GM19099 (cell line): Measurements from ENCODE around the gene CHD2.

Experiments used
- POLR2A ChIP-seq: IDR thresholded peaks from 3 replicates; pipeline ENCODE4 v1.6.1; 2011; ENCODE audit warnings: low read depth; ENCODE audit not compliant: insufficient read length; ENCODE audit errors: extremely low read depth

The CHD2 gene

DNA sequence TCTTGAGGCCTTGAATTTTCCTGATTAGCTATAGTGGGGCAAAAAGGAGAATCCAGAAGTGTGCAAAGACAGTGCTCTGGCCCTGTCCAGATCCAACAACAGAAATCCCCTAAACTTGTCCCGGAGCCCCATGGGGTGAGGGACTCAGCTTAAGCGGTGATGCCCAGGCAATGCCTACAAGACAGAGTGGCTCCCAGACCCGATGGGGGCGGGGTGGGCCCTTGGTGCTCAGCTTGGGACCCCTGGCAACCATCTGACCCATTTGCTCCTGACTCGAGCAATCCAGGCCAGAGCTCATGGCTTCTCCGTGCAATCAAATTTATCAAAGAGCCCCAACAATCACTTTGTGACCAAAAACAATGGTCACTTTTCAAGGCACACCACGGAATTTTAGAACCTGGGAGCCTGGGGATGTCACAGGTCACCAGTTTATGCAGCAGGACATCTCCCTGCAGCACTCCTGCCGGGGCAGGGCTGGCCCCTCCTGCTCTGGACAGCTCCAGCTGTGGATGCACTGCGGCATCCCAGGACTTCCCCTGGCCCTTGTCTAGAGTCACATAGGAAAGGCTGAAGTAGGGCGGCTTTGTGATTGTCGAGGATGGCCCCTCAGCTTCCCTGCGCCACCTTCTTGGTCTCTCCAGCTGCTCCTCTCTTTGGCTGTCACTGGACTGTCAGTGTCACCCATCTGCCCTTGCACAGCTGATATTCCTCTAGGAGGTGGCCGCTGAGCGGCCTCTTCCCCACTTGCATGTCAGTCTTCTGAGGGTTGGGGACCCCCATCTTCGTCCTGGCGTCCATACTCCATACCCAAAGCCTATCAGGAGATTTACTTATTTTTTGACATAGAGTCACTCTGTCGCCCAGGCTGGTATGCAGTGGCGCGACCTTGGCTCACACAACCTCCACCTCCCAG lies 160.5 kb downstream of the CHD2 start:
- no peak for TF ChIP-seq POLR2A

GRCh38 chr15:93063262-93063671 lies 163.1 kb downstream of the CHD2 start:
- no peak for TF ChIP-seq POLR2A

GRCh38 chr15:93063796-93064690 lies 163.9 kb downstream of the CHD2 start:
- TF ChIP-seq POLR2A: no peak

- TF ChIP-seq POLR2A: no peak
Observed at GRCh38 chr15:93065641-93066045, 165.5 kb downstream of the CHD2 start.

- TF ChIP-seq POLR2A: no peak
Observed at GRCh38 chr15:93066224-93066681, 166.1 kb downstream of the CHD2 start.

DNA sequence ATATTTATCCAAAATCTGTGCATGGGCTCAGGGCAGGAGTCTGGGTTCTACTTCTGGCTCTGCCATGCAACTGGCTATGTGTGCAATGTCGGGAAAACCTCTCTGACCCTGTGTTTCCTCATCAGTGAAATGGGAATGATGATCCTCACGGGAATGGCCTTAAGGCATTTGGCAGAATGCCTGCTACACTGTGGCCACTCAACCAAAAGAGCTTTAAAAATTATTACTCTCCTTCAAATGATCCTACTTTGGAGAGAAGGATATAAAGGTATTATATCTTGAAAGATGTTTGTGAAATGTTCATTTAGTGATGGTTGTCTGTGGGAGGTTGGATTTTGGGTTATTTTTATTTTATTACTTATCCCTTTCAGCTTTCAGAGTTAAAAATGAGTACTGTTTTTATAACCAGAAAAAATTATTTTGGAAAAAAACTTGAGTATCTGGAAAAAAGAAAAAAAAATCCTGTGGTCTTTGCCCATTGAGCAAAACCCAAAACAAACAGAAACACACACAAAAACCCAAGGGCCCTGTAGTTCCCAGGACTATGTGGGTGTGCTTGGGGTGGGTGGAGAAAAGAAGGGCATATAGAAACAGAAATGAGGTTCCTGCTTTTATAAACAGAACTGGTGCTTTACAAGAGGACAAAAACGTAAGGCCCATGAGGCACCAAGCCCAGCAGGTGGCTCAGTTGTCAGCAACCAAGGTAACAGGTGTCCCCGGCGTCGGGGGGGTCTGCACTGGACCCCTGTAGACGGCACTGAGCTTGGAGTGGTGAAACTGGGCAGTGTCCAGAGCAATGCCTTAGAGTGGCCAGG lies 166.9 kb downstream of the CHD2 start:
- TF ChIP-seq POLR2A: no peak

DNA sequence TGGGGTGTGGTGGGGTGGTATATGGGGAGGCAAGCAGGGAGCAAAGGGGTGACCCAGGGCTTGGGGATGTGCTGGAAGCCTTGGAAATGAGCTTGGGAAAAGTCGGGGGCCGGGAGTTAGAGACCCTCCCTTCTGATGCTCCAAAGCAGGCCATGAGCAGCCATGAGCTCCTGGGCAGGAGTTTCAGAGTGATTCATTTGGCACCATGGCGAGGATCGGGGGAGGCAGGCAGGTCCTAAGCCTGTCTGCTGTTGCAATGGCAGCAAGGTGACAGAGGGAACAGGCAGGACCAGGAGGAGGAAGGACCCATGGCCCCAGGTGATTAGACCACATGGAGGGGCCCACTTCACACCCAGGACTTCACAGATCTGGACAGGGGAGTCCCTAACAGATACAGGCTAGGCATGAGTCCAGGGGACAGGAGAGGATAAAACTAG lies 167.5 kb downstream of the CHD2 start:
- no peak for TF ChIP-seq POLR2A

- no peak for TF ChIP-seq POLR2A
Observed at GRCh38 chr15:93068581-93069199, 168.6 kb downstream of the CHD2 start.

DNA sequence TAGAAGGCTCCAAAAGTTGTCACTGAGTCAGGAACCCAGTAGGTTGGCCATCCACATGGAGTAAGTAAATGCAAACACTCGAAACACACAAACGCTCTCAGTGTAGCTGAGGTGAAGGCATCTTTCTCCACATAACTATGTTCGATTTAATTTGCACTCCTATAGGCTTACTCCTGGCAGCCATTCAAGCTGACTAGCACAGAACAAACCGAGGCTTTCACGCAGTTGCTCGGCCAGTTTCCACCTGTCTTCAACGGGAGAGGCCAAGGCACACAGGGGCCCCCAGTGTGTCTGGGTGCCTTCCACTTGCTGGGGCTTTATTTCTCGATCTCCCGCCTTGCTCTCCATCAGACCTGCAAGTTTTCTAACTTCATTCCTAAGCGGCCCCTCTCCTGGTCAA lies 170.0 kb downstream of the CHD2 start:
- no peak for TF ChIP-seq POLR2A

DNA sequence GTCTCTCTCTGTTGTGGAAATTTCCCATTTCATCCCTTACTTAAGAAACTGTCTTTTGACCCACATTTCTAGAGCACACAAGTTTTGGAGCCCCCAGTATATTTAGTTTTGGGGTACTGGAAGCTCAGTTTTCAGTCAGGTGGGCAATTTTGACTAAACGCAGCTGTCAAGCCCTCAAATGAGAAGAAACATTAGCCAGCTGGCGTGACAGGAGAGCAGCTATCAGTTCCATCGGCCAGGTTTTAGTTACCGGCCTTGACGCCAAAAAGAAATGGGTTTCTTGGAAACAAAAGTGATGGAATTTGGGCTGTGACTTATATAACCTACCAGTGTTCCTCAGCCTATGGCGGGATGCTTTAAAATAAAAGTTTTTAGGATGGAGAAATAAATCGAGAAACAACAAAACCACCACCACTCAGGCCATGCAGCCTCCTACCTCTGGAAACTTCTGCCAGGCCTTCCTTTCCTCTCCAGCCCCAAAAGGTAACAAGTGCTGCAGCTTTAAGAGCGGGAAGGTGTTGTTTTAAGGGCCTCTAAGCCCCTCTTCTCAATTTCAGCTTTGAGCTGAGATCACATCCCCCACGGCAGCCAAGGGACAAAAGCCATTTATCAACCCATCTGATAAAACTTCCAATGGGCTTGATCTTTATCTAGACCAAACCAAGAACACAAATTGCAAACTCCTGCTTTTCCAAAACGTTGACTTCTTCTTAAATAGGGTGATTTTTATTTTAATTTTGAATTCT lies 170.6 kb downstream of the CHD2 start:
- TF ChIP-seq POLR2A: no peak

- TF ChIP-seq POLR2A: no peak
Observed at GRCh38 chr15:93071469-93071936, 171.4 kb downstream of the CHD2 start.

GRCh38 chr15:93072011-93072410 lies 171.9 kb downstream of the CHD2 start:
- TF ChIP-seq POLR2A: no peak
